Measurements from ENCODE around the gene OTP. TPM values are rescaled to one million over a fixed set of nuclear protein-coding genes. Genes with fewer than 3 reads are reported as not detected.

Gene OTP
- total RNA-seq, 2 experiments from 2014 or later, result not detected

DNA sequence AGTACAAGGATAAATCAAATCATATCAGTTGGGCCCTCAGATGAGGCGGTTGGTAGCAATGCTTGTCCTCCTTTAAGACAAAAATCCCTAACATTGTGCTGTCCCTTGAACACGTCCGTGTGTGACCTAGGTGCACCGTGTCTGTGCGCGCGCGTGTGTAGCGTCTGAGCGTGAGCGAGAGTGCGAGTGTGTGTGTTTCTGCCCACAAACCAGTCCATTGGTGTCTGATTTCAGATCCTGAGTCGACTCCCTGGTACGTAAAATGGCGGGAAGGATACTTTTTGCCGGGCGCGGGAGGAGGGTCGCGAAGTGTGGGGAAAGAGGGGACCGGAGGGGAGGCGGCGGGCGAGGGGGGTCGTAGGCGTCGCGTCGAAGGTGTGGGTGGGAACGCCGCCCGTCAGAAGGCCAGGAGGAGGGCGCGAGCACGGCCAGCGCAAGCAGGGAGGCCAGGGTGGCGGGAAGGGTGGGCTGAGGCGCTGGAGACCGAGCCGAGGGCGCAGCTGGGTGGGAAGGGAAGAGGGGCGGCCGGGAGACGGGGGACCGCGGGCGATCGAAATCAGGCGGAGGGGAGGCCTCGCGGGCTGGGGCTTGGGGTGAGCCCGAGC lies 8.9 kb downstream of the OTP start:
- H3K36me3 ChIP-seq (ENCODE audit: insufficient read depth, low read length), result no peaks in the 10 kb centered on the region
- CTCF ChIA-PET, result no interaction called here
- POLR2A ChIA-PET, result interaction anchor here (0.6 to 1.3 kb wide), 3 partner anchors 10 to 856 kb away, joined by 3 read pairs; no protein-coding TSS in a partner anchor
- ATAC-seq (ENCODE audit: poor library complexity), result no peak
- DNase-seq, result peak in 2 of 14 experiments; percentile 27 to 29
- H3K9me3 Mint-ChIP-seq, result peaks cover 13% of the 10 kb centered on the region
- intact Hi-C loops (cut with DNase I, micrococcal nuclease), result loop anchor here in 1 of 2 experiments (10.0 kb wide), 1 partner anchor 145 kb away; the partner anchor contains the start of gene TBCA
- peak overlapping the region; percentile 83 for H3K4me3 Mint-ChIP-seq
- peaks cover 0 to 44% of the 10 kb centered on the region in 2 experiments for H3K9me3 ChIP-seq (ENCODE audit: control insufficient read depth in 1 of 2, insufficient read depth in 1 of 2, low read length in 2 of 2)
- H3K4me1 ChIP-seq (ENCODE audit: insufficient read depth, low read length), result peaks cover 38% of the 10 kb centered on the region
- H3K36me3 Mint-ChIP-seq (ENCODE audit: low read depth), result peaks cover 13% of the 10 kb centered on the region
- H3K27ac ChIP-seq (ENCODE audit: low read depth in 1 of 2, low read length in 2 of 2), result no peak overlapping the region
- no peak overlapping the region for H3K27ac Mint-ChIP-seq
- H3K4me3 ChIP-seq (ENCODE audit: low read length), result peak overlapping the region; percentile 10
- H3K27me3 ChIP-seq (ENCODE audit: control insufficient read depth in 1 of 2, insufficient read depth in 2 of 2, low read length in 2 of 2), result peaks cover 68 to 88% of the 10 kb centered on the region in 2 experiments
- TF ChIP-seq CTCF (IDR thresholded peaks at IDR 0.05), result no peak
- H3K4me1 Mint-ChIP-seq (ENCODE audit: low read depth), result peaks cover 25% of the 10 kb centered on the region
- peaks cover 94% of the 10 kb centered on the region for H3K27me3 Mint-ChIP-seq

- intact Hi-C loops (cut with DNase I, micrococcal nuclease), result no loop called here
Measured at GRCh38 chr5:77628840-77629508, 9.5 kb downstream of the OTP start.

More at GRCh38 chr5:77628840-77629508, 9.5 kb downstream of the OTP start:
- Histone ChIP-seq H3K27ac (ENCODE audit: low read depth in 1 of 2, low read length in 2 of 2) (no peak overlapping the region), H3K36me3 (ENCODE audit: insufficient read depth, low read length) (no peaks in the 10 kb centered on the region), H3K4me1 (ENCODE audit: insufficient read depth, low read length) (peaks cover 38% of the 10 kb centered on the region), H3K27me3 (ENCODE audit: control insufficient read depth in 1 of 2, insufficient read depth in 2 of 2, low read length in 2 of 2) (peaks cover 65 to 82% of the 10 kb centered on the region in 2 experiments), H3K9me3 (ENCODE audit: control insufficient read depth in 1 of 2, insufficient read depth in 1 of 2, low read length in 2 of 2) (peaks cover 0 to 44% of the 10 kb centered on the region in 2 experiments), H3K4me3 (ENCODE audit: low read length) (no peak overlapping the region)
- no peak overlapping the region for H3K27ac Mint-ChIP-seq
- peaks cover 13% of the 10 kb centered on the region for H3K9me3 Mint-ChIP-seq
- no peak for TF ChIP-seq CTCF (IDR thresholded peaks at IDR 0.05)
- peak in 1 of 14 experiments; percentile 9 for DNase-seq
- ChIA-PET POLR2A (interaction anchor here (0.6 to 1.1 kb wide), 2 partner anchors 146 to 855 kb away, joined by 3 read pairs; no protein-coding TSS in a partner anchor), CTCF (no interaction called here)
- H3K4me1 Mint-ChIP-seq (ENCODE audit: low read depth), result peaks cover 25% of the 10 kb centered on the region
- peak overlapping the region; percentile 83 for H3K4me3 Mint-ChIP-seq
- ATAC-seq (ENCODE audit: poor library complexity), result no peak
- peaks cover 94% of the 10 kb centered on the region for H3K27me3 Mint-ChIP-seq
- H3K36me3 Mint-ChIP-seq (ENCODE audit: low read depth), result peaks cover 13% of the 10 kb centered on the region

Measured in CD4-positive, alpha-beta T cell (primary cell).